Pons (tissue), 1 donor: Measurements from ENCODE around the gene EXOC2.
A peak's percentile ranks its signal among the peaks of the same experiment; 100 is the strongest.
"Not testable (repeated sequence)": the region's sequence is repeated elsewhere in the genome, so short reads cannot be mapped to it uniquely, and the experiment has no call there.

Source experiments
- DNase-seq: peaks from one replicate; pipeline ENCODE4 v3.0.0-alpha.2; 2016; ENCODE audit warnings: low spot score

EXOC2 gene

DNA sequence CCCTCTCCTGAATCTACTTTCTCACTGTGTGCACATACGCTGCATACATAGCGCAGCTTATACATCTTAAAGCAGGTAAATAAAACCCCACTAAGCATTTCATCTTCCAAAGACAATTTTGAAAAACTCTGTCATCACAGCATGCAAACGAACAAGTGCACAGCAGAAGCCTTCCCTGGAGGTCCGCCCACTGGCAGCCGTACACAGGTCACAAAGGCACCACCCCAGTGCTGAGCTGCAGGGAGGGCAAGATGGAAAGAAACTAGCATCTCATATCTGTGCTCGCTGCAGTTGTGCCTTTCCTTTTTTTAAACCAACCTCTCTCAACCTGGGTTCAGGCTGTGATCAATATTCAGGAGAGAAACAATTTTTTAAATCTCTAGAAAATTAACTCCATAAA, 109.3 kb downstream of the EXOC2 start:
- peak; percentile 5 for DNase-seq

DNA sequence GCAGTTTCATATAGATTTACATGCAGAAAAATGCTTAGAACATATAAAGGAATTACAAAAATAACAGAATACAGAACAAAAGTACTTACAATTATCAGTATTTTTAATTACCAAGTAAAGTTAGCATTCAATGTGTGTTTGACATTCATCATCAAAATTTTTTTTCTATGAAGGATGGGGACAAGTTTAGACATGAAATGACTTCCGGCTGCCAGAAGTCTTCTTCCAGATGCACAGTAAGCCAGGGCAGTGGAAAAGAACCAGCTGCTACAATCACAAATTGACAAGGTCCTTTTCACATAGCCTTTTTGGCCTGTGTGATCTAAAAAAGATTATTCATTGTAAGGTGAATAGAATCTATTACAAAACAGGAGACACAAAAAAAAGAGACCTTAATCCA, 109.8 kb downstream of the EXOC2 start:
- no peak for DNase-seq

DNA sequence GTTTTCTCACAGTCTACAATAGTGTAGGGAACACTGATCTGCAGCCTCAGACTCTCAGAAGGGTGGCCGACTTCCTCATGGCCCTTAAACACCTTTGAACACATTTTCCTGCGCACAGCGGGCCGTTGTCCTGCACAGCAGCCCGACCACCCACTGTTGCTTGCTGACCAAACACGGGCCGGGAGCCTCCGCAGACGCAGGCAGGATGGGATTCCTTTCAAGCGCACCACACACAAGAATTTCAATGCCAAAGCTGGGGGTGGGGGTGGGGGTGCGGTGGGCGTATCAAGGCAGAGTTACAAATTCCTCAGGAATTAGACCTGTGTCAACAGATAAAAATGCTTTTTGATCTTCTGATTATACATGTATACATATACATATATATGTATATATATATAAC, 110.6 kb downstream of the EXOC2 start:
- no peak for DNase-seq

GRCh38 chr6:579339-579738, 113.6 kb downstream of the EXOC2 start:
- DNase-seq, result no peak

DNA sequence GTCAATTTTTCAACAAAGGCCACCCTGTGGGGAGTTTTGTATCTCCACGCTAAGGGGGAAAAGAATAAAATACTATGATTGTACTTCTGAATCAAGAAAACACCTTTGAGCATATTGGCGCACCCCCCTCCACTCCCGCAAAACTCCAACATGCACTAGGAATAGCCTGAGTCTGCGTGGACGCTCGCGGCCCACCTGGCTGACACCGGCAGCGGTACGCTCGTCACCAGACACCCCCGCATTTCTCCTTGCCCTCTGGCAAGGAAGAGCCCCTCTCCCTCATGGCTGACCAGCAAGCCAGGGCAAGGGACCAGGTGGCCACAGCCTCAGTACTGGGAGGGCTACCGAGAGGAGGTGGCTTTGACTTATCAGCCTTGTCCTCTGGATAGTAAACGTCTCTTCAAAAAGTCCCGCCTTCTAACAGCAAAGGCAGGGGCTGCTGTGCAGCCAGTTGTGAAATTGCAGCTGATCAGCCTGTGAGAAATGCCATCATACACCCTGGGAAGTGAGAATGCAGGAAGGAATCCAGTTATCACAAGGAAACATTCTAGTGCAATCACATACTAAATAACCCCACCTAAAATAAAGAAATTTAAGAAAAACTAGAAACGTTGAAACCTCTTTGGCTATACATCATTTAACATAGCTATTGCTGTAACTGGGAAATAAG, 120.2 kb downstream of the EXOC2 start:
- no peak for DNase-seq

DNA sequence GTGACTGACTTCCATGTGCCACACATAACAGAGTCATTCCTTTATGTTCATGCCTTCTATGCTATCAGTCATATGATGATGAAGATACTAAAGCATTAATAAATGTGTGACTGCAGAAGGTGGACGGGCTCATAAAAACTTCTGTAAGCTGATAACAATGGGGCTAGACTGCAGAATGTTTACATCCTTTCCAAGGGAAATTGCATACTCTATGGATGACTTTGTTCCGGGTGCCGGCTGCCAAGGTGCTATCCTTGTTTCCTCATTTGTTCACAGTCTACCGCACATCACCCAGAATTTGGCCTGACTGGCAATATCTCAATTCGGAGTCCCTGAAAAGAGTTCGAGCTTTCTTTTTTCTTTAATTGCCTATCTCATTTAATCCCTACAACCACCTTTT, 121.0 kb downstream of the EXOC2 start:
- DNase-seq, result no peak

DNA sequence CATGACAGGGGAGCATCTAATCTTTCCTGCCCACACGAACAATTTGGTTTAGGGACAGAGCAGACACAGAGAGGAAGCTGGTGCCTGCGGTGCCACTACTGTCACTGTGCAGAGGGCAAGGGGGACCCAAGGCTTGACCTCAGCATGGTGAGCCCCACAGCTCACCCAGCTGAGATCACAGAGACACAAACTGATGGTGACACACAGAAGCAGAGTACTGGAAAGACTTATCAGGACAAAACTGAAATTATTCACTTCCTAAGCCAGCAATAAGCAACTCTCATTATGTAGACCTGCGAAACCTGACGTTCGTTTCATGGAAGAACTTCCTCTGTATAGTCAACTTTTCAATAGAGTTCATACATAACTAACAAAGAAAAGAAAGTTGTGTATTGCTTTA, 122.1 kb downstream of the EXOC2 start:
- no peak for DNase-seq

- DNase-seq, result no peak
Measured at GRCh38 chr6:568954-569523, 123.9 kb downstream of the EXOC2 start.

DNA sequence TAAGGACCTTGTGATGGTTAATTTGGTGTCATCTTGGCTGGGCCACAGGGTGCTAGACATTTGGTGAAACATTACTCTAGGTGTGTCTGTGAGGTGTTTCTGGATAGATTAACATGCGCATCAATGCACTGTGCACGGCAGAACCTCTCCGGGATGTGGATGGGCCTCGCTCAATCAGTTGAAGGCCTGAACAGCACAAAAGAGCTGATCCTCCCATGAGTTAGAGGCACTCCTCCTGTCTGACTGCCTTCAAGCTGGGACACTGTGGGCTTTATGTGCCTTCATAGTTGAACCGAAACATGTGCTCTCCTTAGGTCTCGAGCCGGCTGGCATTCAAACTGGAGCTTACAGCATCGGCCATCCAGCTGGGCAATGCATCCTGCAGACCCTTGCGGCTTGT, 124.9 kb downstream of the EXOC2 start:
- DNase-seq, result no peak

DNA sequence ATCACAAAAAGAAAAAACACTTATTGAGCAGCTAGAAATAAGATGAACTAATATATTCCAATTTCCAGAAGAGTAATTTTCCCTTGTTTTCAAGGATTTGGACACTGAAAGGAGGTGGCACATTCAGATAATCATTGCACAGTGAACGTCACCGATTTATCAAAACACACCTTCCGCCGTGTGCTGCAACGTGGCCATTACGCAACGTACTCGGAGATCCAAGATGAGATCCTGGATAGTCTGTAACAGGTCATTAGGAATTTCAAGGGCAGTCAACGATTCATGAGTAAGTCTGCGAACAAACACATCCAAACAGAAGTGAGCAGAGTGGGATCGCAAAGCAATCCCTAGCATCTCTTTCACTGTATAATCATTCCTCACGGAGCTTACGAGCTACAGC, 129.1 kb downstream of the EXOC2 start:
- no peak for DNase-seq

DNA sequence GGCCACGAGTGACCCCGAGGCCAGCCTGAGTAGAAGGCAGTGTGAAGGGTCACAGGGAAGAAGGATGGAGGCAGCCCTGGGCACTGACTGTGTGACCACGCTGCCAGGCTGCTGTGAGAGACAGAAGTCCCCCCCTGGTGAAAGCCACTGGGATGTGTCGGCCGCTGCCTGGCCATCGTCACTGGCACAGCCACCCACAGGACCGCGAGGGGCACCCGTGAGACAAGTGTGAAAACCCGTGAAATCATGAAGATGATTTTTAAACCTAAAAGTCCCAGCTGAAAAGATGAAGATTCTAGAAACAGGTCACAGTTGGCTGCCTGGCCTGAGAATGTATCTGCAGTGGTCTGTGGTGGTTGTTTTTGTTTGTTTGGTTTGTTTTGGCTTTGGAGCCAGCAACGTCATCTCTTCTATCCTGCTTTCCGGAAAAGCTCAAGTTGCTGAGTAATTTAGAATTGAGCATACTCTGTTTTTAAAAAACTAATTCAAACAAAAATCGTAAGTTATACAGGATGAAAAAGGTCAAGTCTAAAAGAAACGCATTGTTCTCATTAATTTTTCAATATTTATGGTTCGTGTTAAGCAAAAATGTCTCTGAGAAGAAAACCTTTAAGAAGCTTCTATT, 130.8 kb downstream of the EXOC2 start:
- DNase-seq, result no peak

GRCh38 chr6:561335-561734, 131.6 kb downstream of the EXOC2 start:
- not testable (repeated sequence) for DNase-seq

- no peak for DNase-seq
Measured at GRCh38 chr6:558959-559358, 134.0 kb downstream of the EXOC2 start.

- no peak for DNase-seq
Measured at GRCh38 chr6:558089-558488, 134.8 kb downstream of the EXOC2 start.

DNA sequence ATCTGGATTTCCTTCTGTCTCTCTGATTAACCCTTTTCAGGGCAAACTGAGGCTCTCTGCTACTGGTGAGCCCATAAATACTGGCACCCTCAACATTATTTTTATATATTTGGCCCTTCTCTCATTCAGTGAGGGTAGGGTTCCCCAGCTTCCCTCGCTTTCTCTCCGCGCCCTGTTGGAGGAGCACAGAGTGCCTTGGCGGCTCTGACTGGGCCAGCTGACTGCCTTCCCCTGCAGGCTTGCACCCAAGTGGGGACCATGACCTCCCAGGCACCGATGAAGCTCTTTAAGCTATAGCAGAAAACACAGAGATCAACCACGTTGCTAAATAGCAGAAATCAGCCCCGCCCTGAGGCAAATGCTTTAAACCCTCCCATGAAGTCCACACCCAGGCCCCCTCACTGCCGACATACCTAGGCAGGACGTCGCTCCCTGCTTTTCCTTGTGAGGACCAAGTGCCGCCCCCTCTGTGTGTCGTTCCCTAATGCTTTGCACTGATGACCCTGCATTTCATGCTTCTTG, 141.0 kb downstream of the EXOC2 start:
- DNase-seq, result no peak

DNA sequence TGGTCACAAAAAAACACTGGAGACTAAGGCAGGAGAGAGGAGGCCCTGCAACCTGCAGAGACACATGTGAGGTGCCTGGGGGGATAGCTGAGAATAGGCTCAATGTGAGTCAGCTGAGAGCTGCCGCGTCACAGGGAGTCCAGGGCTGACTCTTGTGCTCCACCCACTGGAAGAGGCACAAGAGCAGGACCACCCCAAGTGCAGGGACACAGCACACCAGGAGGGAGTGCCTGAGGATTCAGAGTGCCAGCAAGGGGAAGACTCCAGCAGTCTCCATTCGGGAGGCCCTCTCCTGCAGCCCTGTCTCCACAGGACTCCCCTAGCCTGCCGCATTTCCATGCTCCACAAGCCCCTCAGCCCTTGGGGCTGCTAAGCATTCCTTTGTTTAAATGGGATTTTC, 141.5 kb downstream of the EXOC2 start:
- DNase-seq, result no peak

DNA sequence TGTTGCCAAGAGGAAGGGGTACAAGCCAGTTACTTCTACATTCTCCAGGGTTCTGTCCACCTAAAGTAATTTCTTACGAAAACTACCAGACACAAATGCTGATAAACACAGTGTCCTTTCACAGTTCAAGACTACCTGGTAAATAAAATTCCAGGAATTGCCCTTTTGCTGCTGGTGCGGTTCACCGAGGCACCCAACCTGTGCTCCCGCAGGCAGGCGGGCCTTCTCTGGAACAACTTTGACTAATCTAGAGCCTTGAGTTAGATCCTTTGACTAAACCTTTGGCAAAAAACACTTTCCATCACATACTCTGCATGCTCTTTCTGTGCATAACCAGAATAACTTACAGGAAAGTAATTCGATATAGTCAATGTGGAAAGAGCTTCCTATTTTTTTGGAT, 143.0 kb downstream of the EXOC2 start:
- no peak for DNase-seq

- no peak for DNase-seq
Measured at GRCh38 chr6:548517-548916, 144.4 kb downstream of the EXOC2 start.

DNA sequence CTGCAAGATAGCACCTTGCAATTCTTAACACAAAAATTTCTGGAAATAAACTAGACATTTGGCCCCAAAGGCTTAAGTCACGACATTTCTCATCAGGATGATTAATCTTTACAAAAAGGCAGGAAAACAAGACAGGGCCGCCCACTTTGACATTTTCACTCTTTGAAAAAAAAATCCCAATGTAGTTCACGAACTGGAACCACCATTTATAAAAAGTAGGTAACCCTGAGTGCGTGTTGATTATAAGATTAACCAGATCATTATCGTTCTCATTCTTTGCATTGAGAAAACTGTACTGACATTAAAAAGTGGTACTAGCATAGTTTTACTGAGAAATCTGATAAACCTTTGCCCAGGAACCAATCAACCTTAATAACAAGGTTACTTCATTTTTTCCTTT, 144.8 kb downstream of the EXOC2 start:
- DNase-seq, result no peak

DNA sequence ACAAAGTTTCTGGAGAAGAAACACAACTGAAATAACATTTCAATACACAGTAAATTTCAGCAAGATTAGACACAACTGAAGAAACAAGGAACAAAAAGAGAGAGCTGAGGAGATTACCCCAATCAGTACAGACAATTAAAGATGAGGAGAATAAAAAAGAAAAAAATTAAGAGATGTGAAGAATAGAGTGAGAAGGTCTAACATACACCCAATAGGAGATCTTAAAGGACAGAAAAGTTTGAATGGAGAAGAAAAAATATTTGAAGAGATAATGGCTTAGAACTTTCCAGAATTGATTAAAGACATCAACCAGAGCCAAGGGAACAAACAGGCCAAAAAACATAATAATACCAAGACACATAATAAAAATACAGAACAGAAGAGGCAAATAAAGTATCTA, 152.4 kb downstream of the EXOC2 start:
- no peak for DNase-seq

- DNase-seq, result no peak
Measured at GRCh38 chr6:537114-537513, 155.8 kb downstream of the EXOC2 start.

DNA sequence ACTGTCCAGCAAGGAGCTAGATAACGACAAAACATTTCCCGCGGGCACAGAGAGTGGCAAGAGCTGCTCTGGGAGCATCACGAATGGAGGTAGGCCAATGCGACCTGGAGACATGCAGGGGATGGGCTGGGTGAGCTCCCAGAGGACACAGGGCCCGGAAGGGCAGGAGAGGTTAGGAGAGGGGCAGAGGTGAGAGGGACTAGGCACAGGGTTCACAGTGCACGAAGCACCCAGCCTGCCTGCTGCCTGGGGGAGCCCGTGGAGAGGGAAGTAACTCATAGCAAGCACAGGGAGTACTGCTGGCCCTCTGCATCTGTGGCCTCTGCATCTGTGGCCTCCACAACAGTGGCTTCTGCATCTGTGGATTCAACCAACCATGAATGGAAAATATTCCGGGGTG, 162.5 kb downstream of the EXOC2 start:
- DNase-seq, result no peak

GRCh38 chr6:528989-529388, 163.9 kb downstream of the EXOC2 start:
- DNase-seq, result no peak
